ENCODE measurements around the gene MAN2A1.

GRCh38 chr5:109690975-109691574 is 1.3 kb downstream of the MAN2A1 start:
- TF ChIP-seq CTCF (conservative IDR thresholded peaks at IDR 0.05; ENCODE audit: low read depth, low read length) = peak; percentile 69
- TF ChIP-seq EZH2 (IDR thresholded peaks at IDR 0.05; ENCODE audit: borderline replicate concordance, low read depth, low read length, poor library complexity, severe bottlenecking) = no peak
